ENCODE data around the gene KHNYN.

The KHNYN gene

DNA sequence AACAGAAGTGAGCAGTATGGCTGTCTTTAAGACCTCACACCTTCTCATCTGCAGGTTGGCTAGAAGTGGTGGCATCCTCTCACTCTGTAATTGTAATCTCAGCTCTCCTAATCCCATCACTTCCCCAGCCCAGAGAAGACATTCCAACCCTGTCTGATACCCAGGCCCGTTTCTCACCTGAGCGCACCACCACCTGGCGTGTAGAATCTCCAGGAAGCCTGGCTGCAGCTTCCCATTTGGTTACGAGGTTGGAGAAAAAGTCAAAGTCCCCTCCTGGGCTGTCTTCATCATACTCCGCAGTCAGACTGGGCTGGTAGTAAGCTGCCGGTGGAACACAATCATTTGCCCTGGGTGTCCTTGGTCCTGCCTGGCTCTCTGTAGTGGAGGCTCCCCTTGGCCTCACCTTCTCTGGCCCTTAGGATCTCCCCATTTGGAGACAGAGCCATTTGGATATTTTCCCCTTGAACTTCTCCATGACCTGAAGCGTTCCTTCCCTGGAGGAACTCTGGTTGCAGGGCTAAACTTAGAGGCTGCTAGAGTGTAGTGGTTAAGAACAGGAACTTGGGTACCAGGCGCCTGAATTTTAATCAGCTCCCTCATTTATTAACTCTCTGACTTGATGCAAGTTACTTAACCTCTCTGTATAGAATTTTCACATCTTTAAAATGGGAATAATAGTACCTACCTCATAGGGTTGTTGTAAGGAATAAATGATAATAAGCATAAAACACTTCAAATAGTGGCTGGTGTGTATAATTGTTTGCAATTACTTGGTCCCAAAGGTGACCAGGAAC, 11.0 kb downstream of the KHNYN start:
- Histone ChIP-seq H3K4me3 (ENCODE audit: low read depth, low read length) (no peak overlapping the region), H2AFZ (ENCODE audit: insufficient read depth, low read length, poor library complexity) (no peak overlapping the region)

DNA sequence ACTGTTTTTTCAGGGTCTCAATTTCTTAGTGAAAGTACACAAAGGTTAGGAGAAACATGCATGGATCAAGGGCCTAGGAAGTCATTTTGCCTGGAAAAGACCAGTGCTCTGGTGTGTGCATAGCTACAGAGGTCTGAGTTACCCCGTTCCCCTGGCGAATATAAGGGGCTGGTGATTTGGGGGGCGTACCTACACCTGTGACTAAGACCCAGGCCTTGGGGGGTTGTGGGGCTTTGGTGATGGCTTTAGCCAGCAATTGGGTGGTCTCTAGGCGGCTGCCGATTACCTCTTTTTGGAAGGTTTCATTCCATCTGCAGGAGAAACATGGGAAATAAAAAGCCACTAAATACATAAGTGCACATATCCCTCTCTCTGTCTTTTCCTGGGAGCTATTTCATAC, 11.7 kb downstream of the KHNYN start:
- Histone ChIP-seq H3K23ac (ENCODE audit: low read length) (no peak overlapping the region), H3K9me3 (ENCODE audit: insufficient read depth, low read depth, low read length) (no peaks in the 10 kb centered on the region), H4K91ac (ENCODE audit: low read depth, low read length) (no peak overlapping the region), H3K4me2 (ENCODE audit: low read length) (peak overlapping the region; percentile 93), H3K18ac (ENCODE audit: low read length) (no peak overlapping the region), H3K36me3 (ENCODE audit: control insufficient read depth in 1 of 2, insufficient read depth in 2 of 2, low read length in 2 of 2) (peaks cover 26 to 40% of the 10 kb centered on the region in 2 experiments), H3K4ac (ENCODE audit: low read depth, low read length) (no peak overlapping the region), H3K27ac (ENCODE audit: low read depth, low read length) (no peak overlapping the region), H3K14ac (ENCODE audit: low read length) (no peak overlapping the region), H3K79me1 (ENCODE audit: low read length) (peaks cover 9% of the 10 kb centered on the region), H2AK5ac (ENCODE audit: low read length) (no peak overlapping the region), H2BK5ac (ENCODE audit: low read depth, low read length, poor library complexity) (no peak overlapping the region), H3K4me3 (ENCODE audit: low read depth, low read length) (no peak overlapping the region), H2BK120ac (ENCODE audit: insufficient read depth, low read length, poor library complexity) (no peak overlapping the region), H3K79me2 (ENCODE audit: control insufficient read depth, insufficient read depth, low read length, poor library complexity) (peaks cover 6% of the 10 kb centered on the region), H4K12ac (ENCODE audit: low read depth, low read length) (no peak overlapping the region), H3K4me1 (ENCODE audit: control insufficient read depth in 1 of 2, insufficient read depth in 2 of 2, low read length in 2 of 2) (peaks cover 4 to 6% of the 10 kb centered on the region in 2 experiments), H4K8ac (ENCODE audit: low read depth, low read length) (no peak overlapping the region), H2AFZ (ENCODE audit: insufficient read depth, low read length, poor library complexity) (no peak overlapping the region), H2BK12ac (ENCODE audit: low read length) (no peak overlapping the region), H3K27me3 (ENCODE audit: insufficient read depth, low read length) (no peaks in the 10 kb centered on the region), H3K9ac (ENCODE audit: low read length) (no peak overlapping the region)
- no peak for DNase-seq
- no CpG with 5 or more reads among the region's 5 CpGs for WGBS (ENCODE audit: extremely low coverage, insufficient coverage, insufficient read length)

More for the DNA sequence above, 11.0 kb downstream of the KHNYN start:
- no peak overlapping the region for H3K14ac ChIP-seq (ENCODE audit: low read length)
- H3K9ac ChIP-seq (ENCODE audit: low read length) = no peak overlapping the region
- no peak overlapping the region for H3K4me2 ChIP-seq (ENCODE audit: low read length)
- peaks cover 32 to 47% of the 10 kb centered on the region in 2 experiments for H3K36me3 ChIP-seq (ENCODE audit: control insufficient read depth in 1 of 2, insufficient read depth in 2 of 2, low read length in 2 of 2)
- H3K23ac ChIP-seq (ENCODE audit: low read length) = no peak overlapping the region
- WGBS (ENCODE audit: extremely low coverage, insufficient coverage, insufficient read length) = no CpG with 5 or more reads among the region's 8 CpGs
- peaks cover 6% of the 10 kb centered on the region for H3K79me2 ChIP-seq (ENCODE audit: control insufficient read depth, insufficient read depth, low read length, poor library complexity)
- H3K27me3 ChIP-seq (ENCODE audit: insufficient read depth, low read length) = no peaks in the 10 kb centered on the region
- DNase-seq = no peak
- peaks cover 4 to 6% of the 10 kb centered on the region in 2 experiments for H3K4me1 ChIP-seq (ENCODE audit: control insufficient read depth in 1 of 2, insufficient read depth in 2 of 2, low read length in 2 of 2)
- no peaks in the 10 kb centered on the region for H3K9me3 ChIP-seq (ENCODE audit: insufficient read depth, low read depth, low read length)
- H3K18ac ChIP-seq (ENCODE audit: low read length) = no peak overlapping the region
- H3K4ac ChIP-seq (ENCODE audit: low read depth, low read length) = no peak overlapping the region
- H2BK5ac ChIP-seq (ENCODE audit: low read depth, low read length, poor library complexity) = no peak overlapping the region
- H2BK120ac ChIP-seq (ENCODE audit: insufficient read depth, low read length, poor library complexity) = no peak overlapping the region
- H3K79me1 ChIP-seq (ENCODE audit: low read length) = peaks cover 9% of the 10 kb centered on the region
- no peak overlapping the region for H4K12ac ChIP-seq (ENCODE audit: low read depth, low read length)
- H4K8ac ChIP-seq (ENCODE audit: low read depth, low read length) = no peak overlapping the region
- H2AK5ac ChIP-seq (ENCODE audit: low read length) = no peak overlapping the region
- no peak overlapping the region for H3K27ac ChIP-seq (ENCODE audit: low read depth, low read length)
- H4K91ac ChIP-seq (ENCODE audit: low read depth, low read length) = no peak overlapping the region
- no peak overlapping the region for H2BK12ac ChIP-seq (ENCODE audit: low read length)

DNA sequence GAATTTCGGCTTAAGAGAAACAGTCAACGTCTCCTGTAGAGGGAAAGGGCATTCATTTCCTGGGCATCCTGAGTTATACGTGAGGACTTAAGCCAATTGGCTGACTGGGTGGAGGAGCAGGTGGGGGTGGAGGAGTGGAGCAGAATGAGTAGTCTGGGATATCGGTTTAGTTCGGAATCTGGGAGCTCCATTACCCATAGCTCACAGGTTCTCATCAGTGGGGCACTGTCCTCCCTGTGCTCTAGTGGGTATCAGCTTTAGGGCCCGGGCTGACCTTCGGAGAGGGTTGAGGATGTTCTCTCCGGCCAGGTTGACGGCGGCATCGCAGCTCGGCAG, 12.1 kb downstream of the KHNYN start:
- Histone ChIP-seq H3K36me3 (ENCODE audit: control insufficient read depth in 1 of 2, insufficient read depth in 2 of 2, low read length in 2 of 2) (peaks cover 26 to 37% of the 10 kb centered on the region in 2 experiments), H4K8ac (ENCODE audit: low read depth, low read length) (peak overlapping the region; percentile 98), H3K4me1 (ENCODE audit: control insufficient read depth in 1 of 2, insufficient read depth in 2 of 2, low read length in 2 of 2) (peaks cover 4 to 6% of the 10 kb centered on the region in 2 experiments), H3K9me3 (ENCODE audit: insufficient read depth, low read depth, low read length) (no peaks in the 10 kb centered on the region), H3K4ac (ENCODE audit: low read depth, low read length) (peak overlapping the region; percentile 78), H3K18ac (ENCODE audit: low read length) (peak overlapping the region; percentile 88), H3K79me1 (ENCODE audit: low read length) (peaks cover 9% of the 10 kb centered on the region), H2BK5ac (ENCODE audit: low read depth, low read length, poor library complexity) (peak overlapping the region; percentile 44), H3K9ac (ENCODE audit: low read length) (peak overlapping the region; percentile 72), H3K4me2 (ENCODE audit: low read length) (peak overlapping the region; percentile 93), H3K4me3 (ENCODE audit: low read depth, low read length) (peak overlapping the region; percentile 78), H2BK120ac (ENCODE audit: insufficient read depth, low read length, poor library complexity) (peak overlapping the region; percentile 66), H2BK12ac (ENCODE audit: low read length) (no peak overlapping the region), H3K14ac (ENCODE audit: low read length) (peak overlapping the region; percentile 85), H3K27ac (ENCODE audit: low read depth, low read length) (peak overlapping the region; percentile 59), H2AFZ (ENCODE audit: insufficient read depth, low read length, poor library complexity) (peak overlapping the region; percentile 86), H4K12ac (ENCODE audit: low read depth, low read length) (peak overlapping the region; percentile 93), H3K23ac (ENCODE audit: low read length) (no peak overlapping the region), H2AK5ac (ENCODE audit: low read length) (peak overlapping the region; percentile 85), H3K27me3 (ENCODE audit: insufficient read depth, low read length) (no peaks in the 10 kb centered on the region), H3K79me2 (ENCODE audit: control insufficient read depth, insufficient read depth, low read length, poor library complexity) (peaks cover 6% of the 10 kb centered on the region), H4K91ac (ENCODE audit: low read depth, low read length) (peak overlapping the region; percentile 97)
- no CpG with 5 or more reads among the region's 12 CpGs for WGBS (ENCODE audit: extremely low coverage, insufficient coverage, insufficient read length)
- DNase-seq = peak in 1 of 2 donors; percentile 18

DNA sequence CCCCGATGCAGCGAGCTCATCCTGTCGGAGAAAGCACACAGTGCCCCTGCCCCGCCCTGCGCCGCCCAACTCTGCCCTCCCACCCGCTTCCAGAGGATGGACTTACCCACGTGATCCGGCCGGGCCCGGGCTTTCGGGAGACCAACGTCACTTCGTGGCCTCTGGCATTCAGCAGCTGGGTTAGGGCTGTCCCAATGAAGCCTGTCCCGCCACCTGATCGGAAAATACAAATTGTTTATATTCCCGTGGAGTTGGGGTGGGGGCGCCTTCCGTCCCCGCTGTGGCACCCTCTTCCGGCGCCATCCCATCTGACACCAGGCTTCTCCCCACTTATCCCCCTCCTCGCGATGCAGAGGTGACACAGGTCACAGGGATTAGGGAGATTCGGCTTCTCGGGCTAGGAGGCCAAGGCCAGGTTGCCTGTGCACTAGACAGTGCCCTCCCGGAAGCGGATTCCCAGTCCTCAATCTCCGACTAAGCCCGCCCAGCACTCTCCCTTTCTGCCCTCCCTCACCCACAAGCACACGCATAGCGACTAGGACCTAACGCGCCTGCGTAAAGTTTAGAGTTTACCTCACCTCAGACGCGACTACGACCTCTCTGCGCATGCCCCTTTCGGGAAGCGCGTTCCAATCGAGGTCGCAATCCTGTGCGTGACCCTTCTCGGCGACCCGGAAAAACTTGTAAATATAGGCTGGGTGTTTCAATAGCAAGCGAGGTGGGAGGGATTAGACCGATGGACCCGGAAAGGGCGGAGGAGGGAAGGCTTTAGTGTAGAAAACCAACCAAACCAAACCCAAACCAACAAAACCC, 12.7 kb downstream of the KHNYN start, which contains the start of gene SDR39U1:
TSS of gene SDR39U1 (minus strand) at position 537 of the 813 bp plus-strand sequence. CDS start at position 530, 7 bp downstream.
- H3K79me1 ChIP-seq (ENCODE audit: low read length) = peaks cover 9% of the 10 kb centered on the region
- H3K4me3 ChIP-seq (ENCODE audit: low read depth, low read length) = peak within 1 kb of the TSS; percentile 78
- peak within 1 kb of the TSS; percentile 93 for H3K4me2 ChIP-seq (ENCODE audit: low read length)
- peak within 1 kb of the TSS; percentile 78 for H3K4ac ChIP-seq (ENCODE audit: low read depth, low read length)
- H4K12ac ChIP-seq (ENCODE audit: low read depth, low read length) = peak within 1 kb of the TSS; percentile 93
- peak; percentile 99 to 100 for DNase-seq
- H3K18ac ChIP-seq (ENCODE audit: low read length) = peak within 1 kb of the TSS; percentile 90
- H3K36me3 ChIP-seq (ENCODE audit: control insufficient read depth in 1 of 2, insufficient read depth in 2 of 2, low read length in 2 of 2) = peaks cover 20 to 31% of the 10 kb centered on the region in 2 experiments
- peaks cover 6% of the 10 kb centered on the region for H3K79me2 ChIP-seq (ENCODE audit: control insufficient read depth, insufficient read depth, low read length, poor library complexity)
- peaks cover 4 to 6% of the 10 kb centered on the region in 2 experiments for H3K4me1 ChIP-seq (ENCODE audit: control insufficient read depth in 1 of 2, insufficient read depth in 2 of 2, low read length in 2 of 2)
- peak within 1 kb of the TSS; percentile 96 for H3K27ac ChIP-seq (ENCODE audit: low read depth, low read length)
- H3K14ac ChIP-seq (ENCODE audit: low read length) = peak within 1 kb of the TSS; percentile 98
- no peaks in the 10 kb centered on the region for H3K27me3 ChIP-seq (ENCODE audit: insufficient read depth, low read length)
- peak within 1 kb of the TSS; percentile 94 for H3K9ac ChIP-seq (ENCODE audit: low read length)
- no peak within 1 kb of the TSS for H3K23ac ChIP-seq (ENCODE audit: low read length)
- no CpG with 5 or more reads among the region's 52 CpGs for WGBS (ENCODE audit: extremely low coverage, insufficient coverage, insufficient read length)
- H4K91ac ChIP-seq (ENCODE audit: low read depth, low read length) = peak within 1 kb of the TSS; percentile 97
- H2BK12ac ChIP-seq (ENCODE audit: low read length) = peak within 1 kb of the TSS; percentile 12
- peak within 1 kb of the TSS; percentile 86 for H2AFZ ChIP-seq (ENCODE audit: insufficient read depth, low read length, poor library complexity)
- H3K9me3 ChIP-seq (ENCODE audit: insufficient read depth, low read depth, low read length) = no peaks in the 10 kb centered on the region
- H2BK120ac ChIP-seq (ENCODE audit: insufficient read depth, low read length, poor library complexity) = peak within 1 kb of the TSS; percentile 87
- peak within 1 kb of the TSS; percentile 98 for H4K8ac ChIP-seq (ENCODE audit: low read depth, low read length)
- H2AK5ac ChIP-seq (ENCODE audit: low read length) = peak within 1 kb of the TSS; percentile 85
- peak within 1 kb of the TSS; percentile 88 for H2BK5ac ChIP-seq (ENCODE audit: low read depth, low read length, poor library complexity)
